ENCODE data around the gene ARID4B. TPM values are rescaled to one million over a fixed set of nuclear protein-coding genes. Genes with fewer than 3 reads are reported as not detected.

The ARID4B gene
- total and polyA plus RNA-seq, 11 donors = 12.4 to 20.4 (median 15.3) TPM

- peaks cover 0 to 28% (median 16%) of the 10 kb centered on the region in 12 donors for H3K4me1 ChIP-seq
- TF ChIP-seq, protein P1, sequence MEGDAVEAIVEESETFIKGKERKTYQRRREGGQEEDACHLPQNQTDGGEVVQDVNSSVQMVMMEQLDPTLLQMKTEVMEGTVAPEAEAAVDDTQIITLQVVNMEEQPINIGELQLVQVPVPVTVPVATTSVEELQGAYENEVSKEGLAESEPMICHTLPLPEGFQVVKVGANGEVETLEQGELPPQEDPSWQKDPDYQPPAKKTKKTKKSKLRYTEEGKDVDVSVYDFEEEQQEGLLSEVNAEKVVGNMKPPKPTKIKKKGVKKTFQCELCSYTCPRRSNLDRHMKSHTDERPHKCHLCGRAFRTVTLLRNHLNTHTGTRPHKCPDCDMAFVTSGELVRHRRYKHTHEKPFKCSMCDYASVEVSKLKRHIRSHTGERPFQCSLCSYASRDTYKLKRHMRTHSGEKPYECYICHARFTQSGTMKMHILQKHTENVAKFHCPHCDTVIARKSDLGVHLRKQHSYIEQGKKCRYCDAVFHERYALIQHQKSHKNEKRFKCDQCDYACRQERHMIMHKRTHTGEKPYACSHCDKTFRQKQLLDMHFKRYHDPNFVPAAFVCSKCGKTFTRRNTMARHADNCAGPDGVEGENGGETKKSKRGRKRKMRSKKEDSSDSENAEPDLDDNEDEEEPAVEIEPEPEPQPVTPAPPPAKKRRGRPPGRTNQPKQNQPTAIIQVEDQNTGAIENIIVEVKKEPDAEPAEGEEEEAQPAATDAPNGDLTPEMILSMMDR (IDR thresholded peaks at IDR 0.05) = no peak
- TF ChIP-seq POLR2A (IDR thresholded peaks at IDR 0.05) = no peak
- DNase-seq = no peak
- intact Hi-C loops (cut with DNase I) = no loop called here
- no peaks in the 10 kb centered on the region for H3K9me3 ChIP-seq
- no peak overlapping the region for H3K4me3 ChIP-seq
- no peak for ATAC-seq
- H3K36me3 ChIP-seq = peaks cover 0 to 64% (median 53%) of the 10 kb centered on the region in 9 donors
- 94 to 98% (median 95%) methylated on average over 6 of the region's 6 CpGs for WGBS, 4 donors
- no peak overlapping the region for H3K27ac ChIP-seq
- H3K27me3 ChIP-seq = no peaks in the 10 kb centered on the region
Measured at GRCh38 chr1:235158680-235159079, 169.3 kb downstream of the ARID4B start.

DNA sequence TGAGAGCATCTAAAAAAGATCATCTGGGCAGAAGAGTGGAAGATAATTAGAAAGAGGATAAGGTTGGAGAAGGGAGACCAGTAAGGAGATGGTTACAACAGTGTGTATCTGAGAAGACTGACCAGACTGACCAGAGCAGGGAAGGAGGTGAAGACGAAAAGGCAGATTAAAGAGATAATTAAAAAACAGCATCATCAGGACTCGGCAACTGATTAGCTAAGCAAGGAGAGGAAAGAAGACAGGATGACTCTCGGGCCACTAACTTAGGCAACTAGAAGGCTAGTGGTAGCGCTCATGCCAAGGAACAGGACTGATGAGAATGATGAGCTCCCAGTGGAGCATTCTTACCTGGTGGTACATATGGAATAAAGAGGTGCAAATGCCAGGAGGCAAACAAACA lies 170.8 kb downstream of the ARID4B start:
- DNase-seq = no peak
- no peak overlapping the region for H3K27ac ChIP-seq
- intact Hi-C loops (cut with DNase I) = no loop called here
- no peak for TF ChIP-seq POLR2A (IDR thresholded peaks at IDR 0.05)
- TF ChIP-seq, protein P1 (IDR thresholded peaks at IDR 0.05) = no peak
- H3K4me3 ChIP-seq = no peak overlapping the region
- peaks cover 0 to 79% (median 69%) of the 10 kb centered on the region in 9 donors for H3K36me3 ChIP-seq
- no peaks in the 10 kb centered on the region for H3K9me3 ChIP-seq
- no peak for ATAC-seq
- 93 to 96% (median 95%) methylated on average over 4 of the region's 4 CpGs for WGBS, 4 donors
- H3K4me1 ChIP-seq = peaks cover 0 to 28% (median 16%) of the 10 kb centered on the region in 12 donors
- H3K27me3 ChIP-seq = no peaks in the 10 kb centered on the region

- no peak for TF ChIP-seq POLR2A (IDR thresholded peaks at IDR 0.05)
- TF ChIP-seq, protein P1 (IDR thresholded peaks at IDR 0.05) = no peak
- DNase-seq (no peak), ATAC-seq (no peak)
- H3K27ac ChIP-seq = no peak overlapping the region
- H3K4me3 ChIP-seq = no peak overlapping the region
- H3K4me1 ChIP-seq = peaks cover 0 to 26% (median 15%) of the 10 kb centered on the region in 12 donors
- no peaks in the 10 kb centered on the region for H3K27me3 ChIP-seq
- WGBS, 4 donors = 83 to 89% (median 84%) methylated on average over 4 of the region's 4 CpGs
- intact Hi-C loops (cut with DNase I) = no loop called here
- no peaks in the 10 kb centered on the region for H3K9me3 ChIP-seq
- peaks cover 0 to 83% (median 73%) of the 10 kb centered on the region in 9 donors for H3K36me3 ChIP-seq
Measured at GRCh38 chr1:235156740-235157139, 171.2 kb downstream of the ARID4B start.

GRCh38 chr1:235156265-235156664 lies 171.7 kb downstream of the ARID4B start:
- intact Hi-C loops (cut with DNase I) = no loop called here
- Histone ChIP-seq H3K4me3 (no peak overlapping the region), H3K27me3 (no peaks in the 10 kb centered on the region), H3K27ac (no peak overlapping the region), H3K36me3 (peaks cover 0 to 88% (median 78%) of the 10 kb centered on the region in 9 donors), H3K4me1 (peaks cover 0 to 26% (median 12%) of the 10 kb centered on the region in 12 donors), H3K9me3 (no peaks in the 10 kb centered on the region)
- no peak for TF ChIP-seq POLR2A (IDR thresholded peaks at IDR 0.05)
- TF ChIP-seq, protein P1 (IDR thresholded peaks at IDR 0.05) = no peak
- no peak for DNase-seq
- WGBS, 4 donors = 87 to 98% (median 92%) methylated on average over 3 of the region's 3 CpGs
- ATAC-seq = no peak

Data from heart left ventricle (tissue), 16 donors.